ENCODE results near the gene RNF130.
"Not testable (repeated sequence)": the region's sequence is repeated elsewhere in the genome, so short reads cannot be mapped to it uniquely, and the experiment has no call there.

RNF130 gene

DNA sequence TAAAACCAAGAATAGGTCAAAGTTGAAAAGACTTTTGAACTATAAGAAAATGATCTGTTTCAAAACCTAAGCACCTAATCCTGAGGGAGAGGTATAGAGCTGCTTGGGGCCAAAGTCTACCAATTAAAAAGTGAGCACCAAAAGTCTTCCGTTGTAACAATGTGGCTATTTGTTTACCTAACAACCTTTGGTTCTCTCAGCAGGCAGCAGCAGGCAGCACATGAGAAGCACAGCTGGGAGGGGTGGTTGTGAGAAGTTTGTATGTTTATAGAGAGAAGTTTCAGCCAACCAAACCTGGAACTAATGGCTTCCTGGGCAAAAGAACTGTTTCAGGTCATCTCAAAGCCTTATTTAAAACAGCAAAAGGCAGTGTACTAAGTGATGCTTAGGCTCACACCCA, 104.1 kb downstream of the RNF130 start:
- no peak for DNase-seq

DNA sequence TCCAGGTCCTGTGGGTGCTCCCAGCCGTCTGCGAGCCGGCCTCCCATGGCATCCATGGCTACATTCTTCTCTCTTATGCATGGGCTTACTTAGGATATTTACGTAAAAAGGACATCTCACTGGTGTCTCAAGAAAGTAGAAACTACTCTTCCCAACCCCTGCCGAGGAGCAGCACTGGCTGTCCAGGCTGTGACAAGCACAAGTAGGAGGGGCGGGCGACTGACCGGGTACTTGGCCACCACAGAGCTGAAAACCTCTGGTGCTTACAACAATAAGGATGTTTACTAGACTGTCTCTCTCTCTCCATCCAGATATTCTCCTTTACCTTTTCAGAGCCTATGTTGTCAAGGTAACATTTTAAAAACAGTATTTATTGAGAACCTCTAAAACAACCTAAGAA, 107.5 kb downstream of the RNF130 start:
- no peak for DNase-seq

DNA sequence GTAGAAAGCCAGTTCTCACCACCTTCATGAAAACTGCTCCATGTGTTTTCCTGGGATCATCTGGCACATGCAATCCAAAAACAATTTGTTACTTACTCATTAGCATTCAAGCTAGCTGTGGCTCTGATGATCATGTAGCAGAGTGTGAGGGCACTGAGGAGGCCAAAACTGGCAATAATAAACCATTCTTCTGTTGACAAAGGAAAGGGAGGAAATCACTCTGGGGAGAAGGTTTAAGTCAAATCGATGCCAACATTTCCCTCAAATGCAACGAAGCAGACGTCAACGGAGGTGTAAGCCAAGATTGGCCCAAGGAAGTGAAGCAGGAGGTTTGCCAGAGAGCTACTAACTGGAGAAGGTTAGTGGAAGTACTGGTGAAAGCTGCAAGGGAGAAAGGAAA, 108.2 kb downstream of the RNF130 start:
- DNase-seq = no peak

- DNase-seq = no peak
Observed at GRCh38 chr5:179960204-179960831, 111.2 kb downstream of the RNF130 start.

- no peak for DNase-seq
Observed at GRCh38 chr5:179959641-179960040, 111.9 kb downstream of the RNF130 start.

GRCh38 chr5:179959118-179959517, 112.4 kb downstream of the RNF130 start:
- DNase-seq = not testable (repeated sequence)

GRCh38 chr5:179955630-179956029, 115.9 kb downstream of the RNF130 start:
- no peak for DNase-seq

DNA sequence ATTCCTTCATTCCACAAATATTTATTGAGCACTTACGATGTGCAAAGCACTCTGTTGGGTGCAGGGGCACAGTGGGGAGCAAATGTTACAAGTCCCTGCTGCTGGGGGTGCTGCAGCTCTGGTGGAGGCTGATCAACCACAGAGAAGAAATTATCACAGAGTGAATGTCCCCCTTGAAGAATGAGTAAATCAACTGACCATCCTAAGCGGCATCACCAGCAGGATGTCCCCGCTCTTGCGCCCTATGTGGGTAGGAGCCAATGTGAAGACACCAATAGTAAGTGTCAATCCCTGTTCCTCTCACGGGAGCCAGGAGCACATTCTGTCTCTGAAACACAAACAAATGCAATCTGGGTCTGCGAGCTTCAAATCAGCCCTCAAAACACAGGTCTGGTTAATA, 116.5 kb downstream of the RNF130 start:
- DNase-seq = no peak

DNA sequence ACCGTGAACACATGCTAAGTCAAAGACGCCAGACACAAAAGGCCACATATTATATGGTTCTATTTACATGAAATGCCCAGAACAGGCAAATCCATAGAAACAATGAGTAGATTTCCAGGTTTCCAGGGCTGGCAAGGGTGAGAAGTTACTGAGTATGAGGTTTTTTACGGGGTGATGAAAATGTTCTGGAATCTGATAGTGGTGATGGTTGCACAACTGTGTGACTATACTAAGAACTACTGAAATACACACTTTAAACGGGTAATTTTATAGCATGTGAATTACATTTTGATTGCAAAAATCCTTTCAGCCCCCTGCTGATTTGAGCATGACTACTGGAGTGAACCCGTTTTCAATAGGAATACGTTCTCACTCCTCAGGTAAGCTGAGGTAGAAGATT, 117.1 kb downstream of the RNF130 start:
- DNase-seq = no peak

DNA sequence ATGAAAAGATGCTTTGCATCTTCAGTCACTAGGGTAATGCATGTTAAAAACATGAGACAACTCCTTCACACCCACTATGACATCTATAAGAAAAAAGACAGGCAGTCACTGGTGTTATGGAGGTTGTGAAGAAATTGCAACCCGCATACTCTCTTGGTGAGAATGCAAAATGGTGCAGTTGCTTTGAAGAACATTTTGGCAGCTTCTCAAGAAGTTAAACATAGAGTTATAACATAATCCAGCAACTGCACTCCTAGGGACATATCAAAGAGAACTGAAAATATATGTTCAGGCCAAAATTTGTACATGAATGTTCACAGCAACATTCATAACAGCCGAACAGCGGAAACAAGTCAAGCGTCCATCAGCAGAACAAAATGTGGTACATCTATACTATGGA, 117.6 kb downstream of the RNF130 start:
- no peak for DNase-seq

DNA sequence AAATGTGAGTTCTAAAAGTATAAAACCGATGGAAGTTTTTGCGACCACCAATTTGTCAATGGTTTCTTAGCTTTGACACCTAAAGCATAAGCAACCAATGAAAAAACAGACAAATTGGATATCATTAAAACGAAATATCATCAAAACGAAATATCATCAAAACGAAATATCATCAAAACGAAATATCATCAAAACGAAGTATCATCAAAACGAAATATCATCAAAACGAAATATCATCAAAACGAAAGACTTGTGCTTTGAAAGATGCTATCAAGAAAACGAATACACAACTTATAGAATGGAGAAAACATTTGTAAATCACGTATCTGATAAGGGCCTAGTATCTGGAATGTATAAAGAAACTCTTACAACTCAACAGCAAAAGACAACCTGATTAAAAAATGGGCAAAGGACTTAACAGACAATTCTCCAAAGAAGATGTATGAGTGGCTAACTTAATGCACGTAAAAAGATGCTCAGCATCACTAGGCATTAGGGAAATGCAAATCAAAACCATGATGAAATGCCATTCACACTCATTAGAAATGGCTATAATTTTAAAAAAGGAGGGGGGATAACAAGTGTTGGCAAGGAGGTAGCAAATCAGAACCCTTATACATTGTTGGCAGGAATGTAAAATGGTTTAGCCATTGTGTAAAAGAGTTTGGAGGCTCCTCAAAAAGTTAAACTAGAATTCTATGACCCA, 134.4 kb downstream of the RNF130 start:
- no peak for DNase-seq

- no peak for DNase-seq
Observed at GRCh38 chr5:179930788-179931473, 140.6 kb downstream of the RNF130 start.

- peak; percentile 57 for DNase-seq
Observed at GRCh38 chr5:179927824-179928223, 143.7 kb downstream of the RNF130 start.

DNA sequence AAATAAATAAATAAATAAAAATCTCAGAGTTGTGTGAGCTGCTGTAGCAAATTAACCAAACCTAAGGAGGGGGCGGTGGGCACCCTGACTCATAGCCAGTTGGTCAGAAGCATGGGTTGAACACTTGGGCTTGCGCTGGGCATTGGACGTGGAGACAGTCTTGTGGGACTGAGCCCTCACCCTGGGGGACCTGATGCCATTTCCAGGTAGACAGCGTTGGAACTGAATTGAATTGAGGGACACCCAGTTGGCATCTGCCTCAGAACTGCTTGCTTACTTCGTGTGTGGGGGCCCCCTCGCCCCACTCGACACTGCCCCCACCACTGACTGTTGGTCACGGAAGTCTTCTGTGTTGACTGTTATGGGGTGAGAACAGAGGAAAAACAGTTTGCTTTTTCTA, 144.9 kb downstream of the RNF130 start:
- DNase-seq = no peak

DNA sequence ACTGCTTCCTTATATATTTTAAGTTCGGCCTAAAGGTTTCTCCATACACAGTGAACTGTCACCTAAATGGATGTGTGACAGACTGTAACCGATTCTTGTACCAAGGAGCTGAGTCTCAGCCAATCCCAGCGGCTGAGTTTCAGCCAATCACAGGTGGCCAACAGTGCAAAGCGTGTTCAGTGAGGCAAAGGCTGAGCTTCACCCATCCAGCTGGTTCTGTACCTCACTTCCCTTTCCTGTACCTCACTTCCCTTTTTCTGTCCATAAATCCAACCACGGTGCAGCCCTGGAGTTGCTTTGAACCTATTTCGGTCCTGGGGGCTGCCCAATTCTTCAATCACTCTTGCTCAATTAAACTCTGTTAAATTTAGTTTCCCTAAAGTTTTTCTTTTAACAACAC, 148.1 kb downstream of the RNF130 start:
- peak; percentile 94 for DNase-seq

- DNase-seq = no peak
Observed at GRCh38 chr5:179920175-179920574, 151.4 kb downstream of the RNF130 start.

- DNase-seq = no peak
Observed at GRCh38 chr5:179919487-179920060, 152.0 kb downstream of the RNF130 start.

GRCh38 chr5:179918742-179919486, 152.6 kb downstream of the RNF130 start:
- no peak for DNase-seq

- DNase-seq = no peak
Observed at GRCh38 chr5:179916523-179916922, 155.0 kb downstream of the RNF130 start.

GRCh38 chr5:179915406-179915935, 156.1 kb downstream of the RNF130 start:
- no peak for DNase-seq

GRCh38 chr5:179914032-179914755, 157.4 kb downstream of the RNF130 start:
- no peak for DNase-seq

DNA sequence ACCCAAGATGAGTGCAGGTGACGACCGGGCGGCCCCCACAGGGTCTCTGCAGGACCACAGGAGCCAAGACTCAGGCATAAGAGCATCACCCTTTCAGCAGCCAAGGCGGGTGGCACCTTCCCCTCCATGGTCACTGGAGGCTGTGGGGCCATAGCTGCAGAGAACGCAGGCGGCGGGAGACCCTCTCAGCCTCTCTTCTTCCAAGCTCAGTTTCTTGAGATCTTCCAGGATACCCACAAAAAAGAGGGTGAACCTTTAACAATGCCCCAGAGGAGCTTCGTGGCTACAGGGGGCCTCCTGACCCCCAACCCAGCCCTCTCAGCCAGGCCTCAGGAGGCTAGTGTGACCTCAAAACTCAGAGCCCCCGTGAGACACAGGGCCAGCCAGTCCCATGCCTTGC, 158.1 kb downstream of the RNF130 start:
- no peak for DNase-seq

Measured in GF-D8 (cell line).